Nasal cavity respiratory epithelium epithelial cell of viscerocranial mucosa (primary cell): ENCODE data around the gene CNOT4. TPM values are rescaled to one million over a fixed set of nuclear protein-coding genes. Genes with fewer than 3 reads are reported as not detected.

ENCODE experiments used
- total RNA-seq: library from RNA; depleted of rRNA; stranded (reverse); fragments of >200 nt; gene quantifications from 2 replicates; pipeline ENCODE4 v1.2.3, GENCODE V29; 2014

CNOT4 gene, protein sequence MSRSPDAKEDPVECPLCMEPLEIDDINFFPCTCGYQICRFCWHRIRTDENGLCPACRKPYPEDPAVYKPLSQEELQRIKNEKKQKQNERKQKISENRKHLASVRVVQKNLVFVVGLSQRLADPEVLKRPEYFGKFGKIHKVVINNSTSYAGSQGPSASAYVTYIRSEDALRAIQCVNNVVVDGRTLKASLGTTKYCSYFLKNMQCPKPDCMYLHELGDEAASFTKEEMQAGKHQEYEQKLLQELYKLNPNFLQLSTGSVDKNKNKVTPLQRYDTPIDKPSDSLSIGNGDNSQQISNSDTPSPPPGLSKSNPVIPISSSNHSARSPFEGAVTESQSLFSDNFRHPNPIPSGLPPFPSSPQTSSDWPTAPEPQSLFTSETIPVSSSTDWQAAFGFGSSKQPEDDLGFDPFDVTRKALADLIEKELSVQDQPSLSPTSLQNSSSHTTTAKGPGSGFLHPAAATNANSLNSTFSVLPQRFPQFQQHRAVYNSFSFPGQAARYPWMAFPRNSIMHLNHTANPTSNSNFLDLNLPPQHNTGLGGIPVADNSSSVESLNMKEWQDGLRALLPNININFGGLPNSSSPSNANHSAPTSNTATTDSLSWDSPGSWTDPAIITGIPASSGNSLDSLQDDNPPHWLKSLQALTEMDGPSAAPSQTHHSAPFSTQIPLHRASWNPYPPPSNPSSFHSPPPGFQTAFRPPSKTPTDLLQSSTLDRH
- 8.2 and 15.9 TPM in 2 replicates for total RNA-seq

DNA sequence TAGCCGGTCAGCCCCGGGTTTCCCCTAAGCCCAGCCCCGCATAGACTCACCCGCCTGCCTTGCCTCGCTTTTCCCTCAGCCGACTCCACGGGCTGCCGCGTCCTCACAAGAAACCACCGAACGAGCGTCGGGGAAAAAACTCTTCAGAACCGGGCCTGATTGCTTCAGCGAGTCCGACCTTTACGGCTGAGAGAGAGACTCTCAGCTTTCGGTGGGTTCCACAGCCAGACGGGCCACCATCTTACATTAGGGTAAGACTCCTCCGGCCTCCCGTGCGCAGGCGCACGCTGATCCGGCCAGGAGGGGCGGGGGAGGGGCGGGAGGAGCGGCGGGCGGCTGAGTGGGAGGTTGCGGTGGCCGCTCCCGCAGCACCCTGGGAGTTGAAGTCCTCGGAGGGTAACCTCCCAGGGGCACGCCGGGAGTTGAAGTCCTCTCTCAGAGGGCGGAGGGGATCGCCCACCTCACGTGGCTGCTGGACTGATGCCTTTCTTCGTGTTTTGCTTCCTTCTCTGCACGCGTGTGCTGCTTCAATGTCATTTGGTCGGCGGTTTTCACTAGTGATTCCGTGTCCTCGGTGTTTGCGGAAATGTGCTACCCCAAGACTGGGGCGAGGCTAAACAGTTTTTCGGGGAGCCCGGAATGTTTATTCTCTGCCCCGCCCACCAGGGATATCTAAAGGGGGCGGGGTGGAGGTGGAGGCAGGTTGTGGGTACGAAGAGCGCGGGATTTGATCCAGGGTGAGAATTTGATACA is at the start of gene CNOT4:
Gene CNOT4, minus strand, starts transcription at position 264 of the 753 bp plus-strand sequence. CDS start 71,771 bp downstream, outside the sequence.

DNA sequence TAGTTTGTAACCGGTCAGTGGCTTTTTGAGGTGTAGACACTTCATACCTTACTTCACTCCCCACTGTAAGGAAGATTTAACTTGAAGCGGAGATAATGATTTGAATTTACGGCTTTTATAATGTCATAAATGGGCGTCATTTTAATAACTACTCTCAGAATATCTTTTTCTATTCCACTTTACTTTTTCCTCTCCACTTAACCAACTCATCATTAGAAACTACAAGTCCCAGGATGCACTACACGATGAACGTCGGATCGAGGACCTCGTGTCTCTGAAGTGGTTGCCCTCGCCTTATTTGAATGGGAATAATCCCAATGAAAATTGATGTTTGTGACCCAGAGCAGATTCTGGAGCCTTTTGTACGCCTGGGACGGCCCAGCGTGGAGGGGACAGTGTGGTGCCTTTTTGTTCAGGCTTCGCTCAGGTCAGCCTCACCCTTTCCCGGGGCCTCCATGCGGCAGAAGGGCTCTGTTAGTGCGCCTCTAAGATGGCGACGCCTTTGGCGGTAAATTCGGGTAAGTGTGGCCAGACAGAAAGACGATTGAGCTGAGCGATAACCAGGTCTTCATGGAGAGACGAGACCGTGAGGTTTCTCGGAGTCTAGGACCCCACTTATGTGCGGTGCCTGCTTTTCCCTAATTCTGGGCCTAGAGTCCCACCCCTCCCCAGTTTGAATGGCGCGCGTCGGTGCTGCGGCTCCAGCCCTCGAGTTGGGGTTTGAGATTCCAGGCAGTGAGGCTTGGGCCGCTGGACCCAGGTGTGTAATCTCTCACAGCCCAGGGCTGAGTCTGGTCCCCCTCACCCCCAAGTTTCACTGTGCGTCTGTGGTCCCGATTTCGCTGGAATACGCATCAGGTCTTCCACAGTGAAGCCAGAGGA is 47.8 kb upstream of the CNOT4 start, which contains the start of gene NUP205:
Gene NUP205, plus strand, starts transcription at position 463 of the 882 bp plus-strand sequence. Its CDS starts 28 bp downstream, at position 491.

Other genes with a start within 250 kb of the CNOT4 start
- 60.8 and 66.3 TPM in 2 replicates for gene NUP205, start 47.8 kb upstream of the CNOT4 start, total RNA-seq
- gene STMP1, start 152.4 kb upstream of the CNOT4 start, total RNA-seq: 6.2 and 17.4 TPM in 2 replicates
- gene SLC13A4, start 218.1 kb upstream of the CNOT4 start, total RNA-seq: 0.07 TPM in 1 of 2 replicates, not detected in the other
- 0.14 and 0.34 TPM in 2 replicates for gene FAM180A, start 238.7 kb upstream of the CNOT4 start, total RNA-seq